GM12865 (cell line): ENCODE measurements around the gene PSMA7.
"Not testable (repeated sequence)": the region's sequence is repeated elsewhere in the genome, so short reads cannot be mapped to it uniquely, and the experiment has no call there.

Experiments used
- DNase-seq: peaks from one replicate; pipeline ENCODE4 v3.0.0; 2010; ENCODE audit warnings: low read depth
- H3K4me3 ChIP-seq: 2 replicates; pipeline ENCODE4 v1.5.1; 2011; ENCODE audit warnings: mild to moderate bottlenecking, low read depth, low read length, control low read depth
- TF ChIP-seq, protein P1 (sequence below): IDR thresholded peaks from 2 replicates; pipeline ENCODE4 v1.5.1; 2011; ENCODE audit warnings: low read length, control low read depth, low read depth, inconsistent platforms; ENCODE audit not compliant: insufficient read depth; ENCODE audit errors: missing control alignments

The PSMA7 gene

DNA sequence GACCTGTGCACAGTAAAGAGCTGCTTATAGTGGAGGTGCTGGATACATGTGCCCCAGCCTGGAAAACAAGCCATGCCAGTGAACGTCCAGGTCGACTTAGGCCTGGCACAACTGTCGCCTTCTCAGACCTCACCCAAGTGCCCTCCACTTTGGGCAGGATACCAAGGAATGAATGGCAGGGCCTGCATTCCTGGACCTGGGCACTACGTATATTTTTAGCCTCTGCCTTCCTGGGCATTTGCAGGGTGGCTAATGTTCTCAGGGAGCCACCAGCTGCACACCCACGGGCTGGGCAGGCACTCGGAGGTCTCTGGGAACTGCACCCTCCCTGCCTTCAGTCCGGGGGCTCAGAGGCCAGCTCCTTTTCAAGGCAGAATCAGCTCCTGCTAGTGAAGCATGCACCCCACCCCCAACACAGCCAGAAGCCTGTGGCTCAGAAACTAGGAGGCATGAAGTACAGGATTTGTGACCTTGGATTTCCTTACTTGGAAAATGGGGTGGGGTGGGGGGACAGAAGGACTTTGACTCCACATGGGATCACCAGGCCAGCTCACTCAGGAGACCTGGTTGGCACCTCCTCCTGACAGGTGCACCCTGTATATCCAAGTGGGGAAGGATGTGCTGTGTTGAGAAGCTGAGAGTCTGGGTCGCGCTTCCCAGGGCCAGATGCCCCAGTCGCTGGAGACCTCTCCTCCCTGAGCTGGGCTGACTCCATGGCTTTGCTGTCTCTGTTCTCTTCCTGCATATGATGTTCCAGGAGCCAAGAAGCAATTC, 23.4 kb downstream of the PSMA7 start:
- no peak overlapping the region for H3K4me3 ChIP-seq
- TF ChIP-seq, protein P1, sequence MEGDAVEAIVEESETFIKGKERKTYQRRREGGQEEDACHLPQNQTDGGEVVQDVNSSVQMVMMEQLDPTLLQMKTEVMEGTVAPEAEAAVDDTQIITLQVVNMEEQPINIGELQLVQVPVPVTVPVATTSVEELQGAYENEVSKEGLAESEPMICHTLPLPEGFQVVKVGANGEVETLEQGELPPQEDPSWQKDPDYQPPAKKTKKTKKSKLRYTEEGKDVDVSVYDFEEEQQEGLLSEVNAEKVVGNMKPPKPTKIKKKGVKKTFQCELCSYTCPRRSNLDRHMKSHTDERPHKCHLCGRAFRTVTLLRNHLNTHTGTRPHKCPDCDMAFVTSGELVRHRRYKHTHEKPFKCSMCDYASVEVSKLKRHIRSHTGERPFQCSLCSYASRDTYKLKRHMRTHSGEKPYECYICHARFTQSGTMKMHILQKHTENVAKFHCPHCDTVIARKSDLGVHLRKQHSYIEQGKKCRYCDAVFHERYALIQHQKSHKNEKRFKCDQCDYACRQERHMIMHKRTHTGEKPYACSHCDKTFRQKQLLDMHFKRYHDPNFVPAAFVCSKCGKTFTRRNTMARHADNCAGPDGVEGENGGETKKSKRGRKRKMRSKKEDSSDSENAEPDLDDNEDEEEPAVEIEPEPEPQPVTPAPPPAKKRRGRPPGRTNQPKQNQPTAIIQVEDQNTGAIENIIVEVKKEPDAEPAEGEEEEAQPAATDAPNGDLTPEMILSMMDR, result no peak
- no peak for DNase-seq

DNA sequence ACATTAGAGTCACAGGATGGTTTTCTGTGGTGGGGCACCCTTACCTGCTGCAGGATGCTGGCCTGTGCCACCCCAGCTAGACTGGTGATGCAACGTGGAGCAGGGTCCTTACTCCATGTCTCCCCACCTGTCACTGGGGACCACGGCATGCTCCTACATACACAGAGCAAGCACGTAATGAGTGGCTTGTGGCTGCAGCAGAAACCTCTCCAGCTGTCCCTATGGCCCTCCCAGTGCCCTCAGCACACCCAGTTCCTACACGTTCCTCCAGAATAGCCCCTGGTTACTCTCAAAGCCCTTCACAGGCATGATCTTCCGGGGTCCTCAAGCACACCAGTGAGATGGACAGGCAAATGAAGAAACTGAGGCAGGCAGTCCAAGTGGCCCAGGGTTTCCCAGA, 24.1 kb downstream of the PSMA7 start:
- TF ChIP-seq, protein P1, result no peak
- H3K4me3 ChIP-seq, result no peak overlapping the region
- DNase-seq, result no peak

DNA sequence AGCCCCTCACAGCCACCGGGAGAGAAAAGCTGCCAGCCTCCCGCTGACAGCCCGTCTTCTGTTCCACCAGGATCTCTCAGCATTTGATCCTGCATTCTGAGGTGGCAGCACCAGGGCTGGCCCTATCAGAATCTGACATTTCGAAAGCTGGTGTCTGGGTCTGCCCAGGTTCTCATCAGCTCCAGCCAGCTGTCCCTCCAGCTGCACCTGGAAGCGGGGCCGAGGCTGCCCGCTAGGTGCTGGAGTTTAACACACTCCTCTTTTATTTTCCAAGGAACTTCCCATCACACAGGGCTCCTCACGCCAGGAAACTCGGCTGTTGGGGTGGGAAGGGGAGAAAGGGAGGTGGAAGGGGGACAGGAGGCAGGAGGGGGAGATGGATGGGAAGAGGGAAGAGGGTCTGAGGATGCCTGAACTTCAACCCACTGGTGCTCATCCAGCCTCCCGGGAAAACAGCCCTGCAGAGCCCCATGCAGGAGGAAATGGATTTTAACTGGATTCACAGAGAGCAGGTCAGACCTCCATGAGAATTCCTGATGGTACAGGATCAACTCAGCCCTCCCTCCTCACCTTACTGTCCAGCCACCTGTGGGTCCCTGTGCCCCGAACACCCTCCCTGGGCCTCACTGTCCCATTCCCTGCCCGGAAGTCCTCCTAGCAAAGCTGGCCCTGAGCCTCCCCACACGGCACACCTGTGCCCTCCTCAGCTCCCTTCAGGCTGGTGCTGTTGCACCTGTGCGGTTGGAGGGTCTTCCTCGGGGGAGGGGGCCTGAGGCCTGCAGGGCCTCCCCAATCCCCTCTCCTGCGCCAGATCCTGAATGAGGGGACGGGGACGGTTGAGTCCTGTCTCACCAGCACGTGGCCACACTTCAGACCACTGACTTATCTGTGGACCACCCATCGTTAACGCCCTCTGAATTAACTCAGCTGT, 24.8 kb downstream of the PSMA7 start:
- no peak for DNase-seq
- no peak overlapping the region for H3K4me3 ChIP-seq
- TF ChIP-seq, protein P1, result no peak

DNA sequence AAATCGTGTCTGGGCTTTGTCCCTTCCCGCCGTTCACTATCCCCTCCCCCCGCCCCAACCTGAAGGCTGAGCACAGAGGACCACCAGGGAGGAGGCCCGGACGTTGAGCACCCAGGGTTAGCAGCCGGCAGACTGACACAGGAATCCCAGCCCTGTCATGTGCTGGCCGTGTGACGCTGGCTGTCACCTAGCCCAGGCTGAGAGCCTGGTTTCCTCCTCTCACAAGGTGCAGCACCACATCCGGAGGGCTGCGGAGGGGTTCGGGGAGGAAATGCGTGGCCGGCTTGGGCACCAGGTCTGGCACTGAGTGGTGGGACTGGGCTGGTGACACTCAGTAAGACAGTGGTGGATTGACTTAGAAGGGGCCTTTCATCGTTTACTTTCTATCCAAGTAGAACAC, 25.5 kb downstream of the PSMA7 start:
- no peak overlapping the region for H3K4me3 ChIP-seq
- DNase-seq, result no peak
- TF ChIP-seq, protein P1, result no peak

DNA sequence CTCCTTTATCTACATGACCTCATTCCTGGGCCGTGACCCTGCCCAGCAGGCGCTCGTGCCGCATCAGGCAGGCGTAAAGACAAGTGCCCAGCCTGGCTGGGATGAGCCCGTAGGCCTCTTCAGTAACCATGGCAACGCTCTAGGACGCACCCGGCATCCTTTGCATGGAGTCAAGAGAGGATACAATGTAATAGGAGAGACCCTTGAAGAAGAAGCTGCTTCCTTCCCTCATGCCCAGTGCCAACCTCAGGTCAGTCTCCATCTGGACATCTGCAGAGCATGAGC, 25.9 kb downstream of the PSMA7 start:
- H3K4me3 ChIP-seq, result no peak overlapping the region
- TF ChIP-seq, protein P1, result no peak
- no peak for DNase-seq

DNA sequence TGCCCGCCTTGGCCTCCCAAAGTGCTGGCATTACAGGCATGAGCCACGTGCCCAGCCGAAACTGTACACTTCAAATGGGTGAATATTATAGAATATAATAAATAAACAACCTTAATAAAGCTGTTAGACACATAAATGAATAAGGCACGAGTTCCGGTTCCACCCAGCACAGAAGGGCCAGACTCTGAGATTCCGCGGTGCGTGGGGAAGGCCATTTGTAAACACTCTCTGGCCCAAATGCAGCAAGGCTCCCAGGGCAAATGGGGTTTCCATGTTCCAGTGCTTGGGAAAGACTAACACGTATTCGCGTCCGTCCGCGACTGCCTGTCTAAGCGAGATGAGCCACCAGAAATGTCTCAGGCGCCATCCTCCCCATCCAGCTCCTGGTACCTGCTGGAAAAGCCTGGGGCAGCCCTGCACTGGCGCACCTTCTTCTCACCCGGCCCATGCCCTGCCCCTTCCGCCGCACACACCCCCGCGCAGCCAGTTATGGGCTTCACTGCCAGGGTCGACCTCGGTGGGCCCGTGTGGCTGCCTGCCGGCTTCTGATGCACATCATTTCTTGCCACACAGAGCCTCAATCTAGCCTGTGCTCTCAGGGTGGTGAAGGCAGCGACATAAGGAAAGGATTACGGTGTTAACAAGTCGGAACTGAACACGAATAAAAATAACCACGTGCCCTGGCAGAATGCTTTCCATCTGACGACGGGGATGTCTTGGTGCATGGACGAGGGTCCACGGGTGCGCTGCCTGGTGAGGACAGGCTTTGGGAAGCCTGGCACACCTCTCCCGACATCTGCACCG, 26.4 kb downstream of the PSMA7 start:
- TF ChIP-seq, protein P1, result no peak
- DNase-seq, result no peak
- H3K4me3 ChIP-seq, result no peak overlapping the region

DNA sequence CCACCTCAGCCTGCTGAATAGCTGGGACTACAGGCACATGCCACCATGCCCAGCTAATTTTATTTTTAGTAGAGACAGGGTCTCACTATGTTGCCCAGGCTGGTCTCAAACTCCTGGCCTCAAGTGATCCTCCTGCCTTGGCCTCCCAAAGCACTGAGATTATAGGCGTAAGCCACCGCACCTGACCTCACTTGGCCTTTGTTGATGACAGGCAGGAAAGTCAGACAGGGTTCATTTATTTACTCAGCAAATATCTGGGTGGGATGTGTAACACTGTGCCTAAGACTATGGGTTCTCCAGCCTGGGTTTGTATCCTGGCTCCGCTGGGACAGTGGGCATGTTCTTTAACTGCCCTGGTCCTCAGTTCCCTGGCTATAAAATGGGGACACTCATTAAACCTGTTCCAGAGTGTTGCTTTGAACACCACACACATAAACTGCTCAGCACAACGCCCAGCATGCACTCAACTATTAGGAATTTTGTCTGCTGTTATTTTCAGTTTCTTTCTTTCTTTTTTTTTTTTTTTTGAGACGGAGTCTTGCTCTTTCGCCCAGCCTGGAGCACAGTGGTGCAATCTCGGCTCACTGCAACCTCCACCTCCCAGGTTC, 27.3 kb downstream of the PSMA7 start:
- not testable (repeated sequence) for DNase-seq

More for the DNA sequence above, 27.3 kb downstream of the PSMA7 start:
- H3K4me3 ChIP-seq, result not testable (repeated sequence)
